HL-60 (cell line): ENCODE measurements around the gene ECI1.

ENCODE experiments used
- DNase-seq, 2 experiments: peaks; one replicate each; pipeline ENCODE4 v3.0.0-alpha.2; 2010 to 2020; ENCODE audit warnings: low read depth in 1 of 2, low spot score in 1 of 2
- H3K27ac ChIP-seq: fragments of 250-450 bp; sonication (Bioruptor Pico); replicated peaks from 2 replicates; pipeline ENCODE4 v1.5.1; 2020; ENCODE audit warnings: mild to moderate bottlenecking, moderate library complexity
- H3K27me3 ChIP-seq: fragments of 250-450 bp; sonication (Bioruptor Pico); 2 replicates; pipeline ENCODE4 v1.5.1; 2021; ENCODE audit warnings: mild to moderate bottlenecking, moderate library complexity; ENCODE audit not compliant: insufficient read depth, poor library complexity, severe bottlenecking
- H3K4me3 ChIP-seq: replicated peaks from 2 replicates; pipeline ENCODE4 v1.5.1; 2011; ENCODE audit warnings: mild to moderate bottlenecking, control low read depth, low read length; ENCODE audit not compliant: insufficient read depth
- GABPA ChIP-seq: IDR thresholded peaks from 2 replicates; pipeline ENCODE4 v1.6.1; 2012; ENCODE audit warnings: low read depth
- POLR2AphosphoS5 ChIP-seq: IDR thresholded peaks from 2 replicates; pipeline ENCODE4 v1.6.1; 2012; ENCODE audit warnings: low read depth
- SPI1 ChIP-seq: IDR thresholded peaks from 2 replicates; pipeline ENCODE4 v1.6.1; 2012; ENCODE audit warnings: low read depth, mild to moderate bottlenecking, borderline replicate concordance
- TF ChIP-seq, protein P1 (sequence below): IDR thresholded peaks from one replicate; pipeline ENCODE4 v1.5.1; 2011; ENCODE audit warnings: low read length, control low read depth, inconsistent platforms; ENCODE audit not compliant: insufficient read depth
- TF ChIP-seq, protein P2 (sequence below): IDR thresholded peaks from 2 replicates; pipeline ENCODE4 v1.6.1; 2012; ENCODE audit warnings: low read depth; ENCODE audit not compliant: insufficient replicate concordance

Gene ECI1

DNA sequence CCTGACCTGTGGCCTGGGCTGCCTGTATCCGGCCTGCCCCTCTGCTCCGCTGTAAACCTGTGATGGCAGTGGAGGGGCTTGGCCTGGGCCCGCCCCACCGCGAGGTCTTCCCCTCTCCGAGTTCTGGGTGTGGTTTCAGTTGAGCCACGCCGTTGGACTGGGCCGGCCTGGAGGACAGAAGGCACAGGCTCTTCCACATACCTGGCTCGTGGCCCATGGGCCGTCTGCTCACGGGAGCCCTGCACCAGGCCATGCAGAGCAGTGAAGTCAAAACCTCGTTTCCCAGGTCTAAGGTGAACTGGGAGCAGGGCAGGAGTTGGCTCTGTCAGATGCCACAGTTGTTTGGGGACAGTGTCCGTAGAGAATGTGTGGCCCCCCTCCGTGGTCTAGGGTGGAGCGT lies 22.1 kb upstream of the ECI1 start:
- TF ChIP-seq GABPA (no peak), POLR2AphosphoS5 (no peak), SPI1 (no peak)
- TF ChIP-seq, protein P1, sequence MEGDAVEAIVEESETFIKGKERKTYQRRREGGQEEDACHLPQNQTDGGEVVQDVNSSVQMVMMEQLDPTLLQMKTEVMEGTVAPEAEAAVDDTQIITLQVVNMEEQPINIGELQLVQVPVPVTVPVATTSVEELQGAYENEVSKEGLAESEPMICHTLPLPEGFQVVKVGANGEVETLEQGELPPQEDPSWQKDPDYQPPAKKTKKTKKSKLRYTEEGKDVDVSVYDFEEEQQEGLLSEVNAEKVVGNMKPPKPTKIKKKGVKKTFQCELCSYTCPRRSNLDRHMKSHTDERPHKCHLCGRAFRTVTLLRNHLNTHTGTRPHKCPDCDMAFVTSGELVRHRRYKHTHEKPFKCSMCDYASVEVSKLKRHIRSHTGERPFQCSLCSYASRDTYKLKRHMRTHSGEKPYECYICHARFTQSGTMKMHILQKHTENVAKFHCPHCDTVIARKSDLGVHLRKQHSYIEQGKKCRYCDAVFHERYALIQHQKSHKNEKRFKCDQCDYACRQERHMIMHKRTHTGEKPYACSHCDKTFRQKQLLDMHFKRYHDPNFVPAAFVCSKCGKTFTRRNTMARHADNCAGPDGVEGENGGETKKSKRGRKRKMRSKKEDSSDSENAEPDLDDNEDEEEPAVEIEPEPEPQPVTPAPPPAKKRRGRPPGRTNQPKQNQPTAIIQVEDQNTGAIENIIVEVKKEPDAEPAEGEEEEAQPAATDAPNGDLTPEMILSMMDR = no peak
- TF ChIP-seq, protein P2, sequence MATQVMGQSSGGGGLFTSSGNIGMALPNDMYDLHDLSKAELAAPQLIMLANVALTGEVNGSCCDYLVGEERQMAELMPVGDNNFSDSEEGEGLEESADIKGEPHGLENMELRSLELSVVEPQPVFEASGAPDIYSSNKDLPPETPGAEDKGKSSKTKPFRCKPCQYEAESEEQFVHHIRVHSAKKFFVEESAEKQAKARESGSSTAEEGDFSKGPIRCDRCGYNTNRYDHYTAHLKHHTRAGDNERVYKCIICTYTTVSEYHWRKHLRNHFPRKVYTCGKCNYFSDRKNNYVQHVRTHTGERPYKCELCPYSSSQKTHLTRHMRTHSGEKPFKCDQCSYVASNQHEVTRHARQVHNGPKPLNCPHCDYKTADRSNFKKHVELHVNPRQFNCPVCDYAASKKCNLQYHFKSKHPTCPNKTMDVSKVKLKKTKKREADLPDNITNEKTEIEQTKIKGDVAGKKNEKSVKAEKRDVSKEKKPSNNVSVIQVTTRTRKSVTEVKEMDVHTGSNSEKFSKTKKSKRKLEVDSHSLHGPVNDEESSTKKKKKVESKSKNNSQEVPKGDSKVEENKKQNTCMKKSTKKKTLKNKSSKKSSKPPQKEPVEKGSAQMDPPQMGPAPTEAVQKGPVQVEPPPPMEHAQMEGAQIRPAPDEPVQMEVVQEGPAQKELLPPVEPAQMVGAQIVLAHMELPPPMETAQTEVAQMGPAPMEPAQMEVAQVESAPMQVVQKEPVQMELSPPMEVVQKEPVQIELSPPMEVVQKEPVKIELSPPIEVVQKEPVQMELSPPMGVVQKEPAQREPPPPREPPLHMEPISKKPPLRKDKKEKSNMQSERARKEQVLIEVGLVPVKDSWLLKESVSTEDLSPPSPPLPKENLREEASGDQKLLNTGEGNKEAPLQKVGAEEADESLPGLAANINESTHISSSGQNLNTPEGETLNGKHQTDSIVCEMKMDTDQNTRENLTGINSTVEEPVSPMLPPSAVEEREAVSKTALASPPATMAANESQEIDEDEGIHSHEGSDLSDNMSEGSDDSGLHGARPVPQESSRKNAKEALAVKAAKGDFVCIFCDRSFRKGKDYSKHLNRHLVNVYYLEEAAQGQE = no peak

DNA sequence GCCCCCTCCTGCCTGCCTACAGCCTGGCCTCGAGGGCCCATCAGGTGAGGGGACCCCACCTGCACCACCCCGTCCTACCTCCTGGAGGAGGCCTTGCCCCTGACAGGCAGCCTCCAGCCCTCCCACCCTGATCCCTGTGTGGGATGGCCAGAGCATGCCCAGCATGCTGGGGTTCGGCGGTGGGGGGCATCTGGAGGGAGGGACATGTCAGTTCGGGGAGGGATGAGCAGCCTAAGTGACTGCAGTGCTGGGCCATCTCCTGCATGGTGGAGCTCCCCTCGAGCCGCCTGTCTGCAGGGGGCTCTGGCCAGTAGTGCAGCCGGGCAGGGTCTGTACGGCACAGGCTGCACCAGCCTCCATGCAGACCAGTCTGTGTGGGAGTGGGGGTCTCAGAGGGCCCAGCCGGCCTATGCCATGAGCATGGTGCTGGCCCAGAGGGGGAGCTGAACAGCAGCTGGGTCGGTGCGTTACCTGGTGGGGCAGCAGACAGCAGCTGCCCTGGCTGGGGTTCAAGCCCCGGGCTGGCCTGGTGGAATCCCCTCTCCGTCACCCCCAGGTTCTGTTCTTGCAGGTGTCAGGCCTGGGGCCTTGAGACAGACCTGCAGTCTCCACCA lies 20.6 kb upstream of the ECI1 start:
- no peaks in the 10 kb centered on the region for H3K27me3 ChIP-seq

More for the DNA sequence above, 22.1 kb upstream of the ECI1 start:
- Histone ChIP-seq H3K27ac (no peak overlapping the region), H3K4me3 (no peak overlapping the region), H3K27me3 (no peaks in the 10 kb centered on the region)
- DNase-seq = no peak

DNA sequence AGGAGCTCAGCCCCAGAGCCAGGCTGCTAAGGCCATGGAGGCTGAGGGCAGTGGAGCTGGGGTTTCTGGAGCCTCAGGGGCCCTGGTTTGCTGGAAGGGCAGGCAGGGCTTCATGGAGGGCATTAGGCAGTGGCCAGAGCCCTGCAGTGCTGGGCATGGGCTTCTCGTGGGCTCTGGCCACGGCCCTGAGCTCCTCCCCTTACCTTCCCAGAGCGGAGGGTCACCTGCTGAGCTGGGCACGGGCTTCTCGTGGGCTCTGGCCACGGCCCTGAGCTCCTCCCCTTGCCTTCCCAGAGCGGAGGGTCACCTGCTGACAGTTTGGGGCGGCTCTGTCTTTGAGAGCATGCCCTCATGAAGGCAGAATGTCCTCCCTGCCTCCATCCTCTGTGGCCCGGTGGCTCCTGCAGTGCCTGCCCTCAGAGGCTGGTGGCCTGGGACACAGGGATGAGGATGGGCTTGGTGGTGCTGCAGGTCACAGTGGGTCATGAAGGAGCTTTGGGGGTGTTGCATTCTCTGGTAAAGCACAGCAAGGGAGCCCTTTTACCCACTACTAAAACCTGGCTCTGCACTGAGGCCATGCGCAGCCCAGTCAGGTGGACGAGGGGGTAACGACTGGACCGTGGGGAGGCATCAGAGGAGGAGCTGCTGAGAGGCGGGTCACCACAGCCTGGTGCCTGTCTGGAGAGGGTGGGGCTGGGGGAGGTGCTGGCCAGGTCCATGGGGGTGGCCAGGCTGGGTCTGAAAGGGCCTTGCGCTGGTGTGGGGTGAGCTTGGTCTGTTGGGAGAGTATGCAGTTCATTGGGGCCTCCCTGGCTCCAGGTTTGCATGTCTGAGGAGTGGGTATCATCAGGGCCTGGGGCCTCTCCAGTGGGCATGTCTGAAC lies 19.4 kb upstream of the ECI1 start:
- Histone ChIP-seq H3K27me3 (no peaks in the 10 kb centered on the region), H3K27ac (no peak overlapping the region), H3K4me3 (no peak overlapping the region)
- DNase-seq = no peak
- TF ChIP-seq SPI1 (no peak), POLR2AphosphoS5 (no peak), GABPA (no peak)
- TF ChIP-seq, protein P1 = no peak
- TF ChIP-seq, protein P2 = no peak

More for the DNA sequence above, 20.6 kb upstream of the ECI1 start:
- no peak for DNase-seq
- no peak for TF ChIP-seq POLR2AphosphoS5
- no peak for TF ChIP-seq SPI1
- TF ChIP-seq, protein P1 = no peak
- TF ChIP-seq GABPA = no peak
- TF ChIP-seq, protein P2 = no peak
- H3K4me3 ChIP-seq = no peak overlapping the region
- H3K27ac ChIP-seq = no peak overlapping the region
